Mesothelial cell of epicardium (in vitro differentiated cells): Measurements from ENCODE around the gene POU4F1. TPM values are rescaled to one million over a fixed set of nuclear protein-coding genes. Genes with fewer than 3 reads are reported as not detected.

Experiments
- DNase-seq, 2 experiments: peaks; one replicate each; pipeline ENCODE4 v3.0.0; 2021; ENCODE audit warnings: low spot score in 2 of 2; ENCODE audit not compliant: unreplicated experiment in 2 of 2
- H3K27ac Mint-ChIP-seq: 2 replicates; pipeline ENCODE4 v1.8.0; 2021; ENCODE audit warnings: mixed read lengths
- H3K27me3 Mint-ChIP-seq: 2 replicates; pipeline ENCODE4 v1.8.0; 2021; ENCODE audit warnings: low read depth, mixed read lengths
- H3K36me3 Mint-ChIP-seq: 2 replicates; pipeline ENCODE4 v1.8.0; 2021; ENCODE audit warnings: mixed read lengths
- H3K4me1 Mint-ChIP-seq: 2 replicates; pipeline ENCODE4 v1.8.0; 2021; ENCODE audit warnings: mixed read lengths
- H3K4me3 Mint-ChIP-seq: 2 replicates; pipeline ENCODE4 v1.8.0; 2021; ENCODE audit warnings: mild to moderate bottlenecking, moderate library complexity, mixed read lengths
- H3K9me3 Mint-ChIP-seq: 2 replicates; pipeline ENCODE4 v1.8.0; 2021; ENCODE audit warnings: mixed read lengths
- total RNA-seq: library from RNA; stranded (reverse); gene quantifications from 3 replicates; pipeline ENCODE4 v1.2.1, GENCODE V29; 2021
- TF ChIP-seq, protein P1 (sequence below): fragments of 200-600 bp; sonication (generic); IDR thresholded peaks from one replicate; pipeline ENCODE4 v1.5.0; 2021; ENCODE audit warnings: antibody characterized with exemption; ENCODE audit not compliant: unreplicated experiment

The POU4F1 gene
- total RNA-seq, 1 donor from 2014 or later, result not detected

DNA sequence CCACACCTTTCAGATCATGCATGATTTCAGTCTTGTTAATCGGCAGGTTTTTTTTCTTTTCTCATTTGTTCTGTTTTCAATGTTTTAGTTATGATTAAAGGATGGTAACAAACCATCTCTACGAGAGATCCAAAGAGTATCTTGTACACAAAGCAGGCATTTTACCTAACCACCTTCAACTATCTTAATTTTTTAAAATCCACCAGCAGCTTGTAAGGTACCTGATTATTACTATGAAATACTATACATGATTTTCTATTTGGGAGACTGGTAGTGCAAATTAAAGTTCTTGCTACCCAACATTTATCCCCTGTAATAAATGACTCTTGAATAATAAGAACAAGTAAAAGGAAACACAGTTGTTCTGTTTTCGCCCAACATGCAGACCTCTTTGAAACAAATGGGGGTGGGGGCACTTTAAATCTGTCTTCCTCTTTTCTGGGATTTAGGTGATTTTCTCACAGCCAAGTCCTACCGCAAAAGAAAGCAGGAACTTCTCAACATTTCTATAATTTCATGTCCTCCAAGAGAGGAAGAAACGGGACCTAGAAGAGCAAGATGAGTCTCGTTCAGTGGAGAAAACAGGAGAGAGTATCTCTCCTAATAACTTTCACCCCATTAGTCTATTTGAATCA lies 3.6 kb downstream of the POU4F1 start:
- Mint-ChIP-seq H3K4me3 (no peak overlapping the region), H3K27ac (no peak overlapping the region), H3K36me3 (no peaks in the 10 kb centered on the region), H3K4me1 (peaks cover 12% of the 10 kb centered on the region), H3K9me3 (no peaks in the 10 kb centered on the region), H3K27me3 (peaks cover 94% of the 10 kb centered on the region)
- TF ChIP-seq, protein P1, sequence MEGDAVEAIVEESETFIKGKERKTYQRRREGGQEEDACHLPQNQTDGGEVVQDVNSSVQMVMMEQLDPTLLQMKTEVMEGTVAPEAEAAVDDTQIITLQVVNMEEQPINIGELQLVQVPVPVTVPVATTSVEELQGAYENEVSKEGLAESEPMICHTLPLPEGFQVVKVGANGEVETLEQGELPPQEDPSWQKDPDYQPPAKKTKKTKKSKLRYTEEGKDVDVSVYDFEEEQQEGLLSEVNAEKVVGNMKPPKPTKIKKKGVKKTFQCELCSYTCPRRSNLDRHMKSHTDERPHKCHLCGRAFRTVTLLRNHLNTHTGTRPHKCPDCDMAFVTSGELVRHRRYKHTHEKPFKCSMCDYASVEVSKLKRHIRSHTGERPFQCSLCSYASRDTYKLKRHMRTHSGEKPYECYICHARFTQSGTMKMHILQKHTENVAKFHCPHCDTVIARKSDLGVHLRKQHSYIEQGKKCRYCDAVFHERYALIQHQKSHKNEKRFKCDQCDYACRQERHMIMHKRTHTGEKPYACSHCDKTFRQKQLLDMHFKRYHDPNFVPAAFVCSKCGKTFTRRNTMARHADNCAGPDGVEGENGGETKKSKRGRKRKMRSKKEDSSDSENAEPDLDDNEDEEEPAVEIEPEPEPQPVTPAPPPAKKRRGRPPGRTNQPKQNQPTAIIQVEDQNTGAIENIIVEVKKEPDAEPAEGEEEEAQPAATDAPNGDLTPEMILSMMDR, result no peak
- no peak for DNase-seq

DNA sequence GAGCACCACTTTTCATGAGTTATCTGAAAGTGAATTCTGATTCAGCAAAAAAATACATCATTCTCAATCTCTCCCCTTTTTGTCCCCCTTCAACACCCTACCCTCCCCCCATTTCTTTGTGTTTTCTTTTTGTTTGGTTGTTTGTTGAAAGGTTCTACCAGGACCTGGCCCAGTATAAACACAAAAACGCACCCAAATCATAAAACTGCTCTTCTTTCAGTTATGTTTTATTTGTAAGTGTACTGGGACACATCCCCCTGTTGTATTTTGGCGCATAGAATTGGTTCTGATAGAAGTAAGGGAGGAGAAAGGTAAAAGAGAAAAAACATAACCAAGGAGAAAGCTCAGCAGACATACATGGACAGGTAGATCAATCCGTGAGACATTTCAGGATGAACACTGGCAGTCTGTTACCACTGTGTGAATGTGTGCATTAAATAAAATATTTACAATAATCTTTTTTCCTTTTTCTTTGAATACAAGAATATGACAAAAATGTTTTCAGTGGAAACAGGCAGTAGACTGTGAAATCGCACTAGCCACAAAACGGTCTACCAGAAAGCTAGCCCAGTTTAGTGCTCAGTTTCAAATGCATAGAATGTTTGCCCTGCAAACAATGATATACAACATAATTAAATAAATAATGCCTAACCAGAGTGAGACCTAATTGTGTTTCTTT lies 4.2 kb downstream of the POU4F1 start:
- Mint-ChIP-seq H3K27ac (no peak overlapping the region), H3K36me3 (no peaks in the 10 kb centered on the region), H3K9me3 (no peaks in the 10 kb centered on the region), H3K27me3 (peaks cover 94% of the 10 kb centered on the region), H3K4me3 (no peak overlapping the region), H3K4me1 (peaks cover 12% of the 10 kb centered on the region)
- no peak for DNase-seq
- TF ChIP-seq, protein P1, result no peak

DNA sequence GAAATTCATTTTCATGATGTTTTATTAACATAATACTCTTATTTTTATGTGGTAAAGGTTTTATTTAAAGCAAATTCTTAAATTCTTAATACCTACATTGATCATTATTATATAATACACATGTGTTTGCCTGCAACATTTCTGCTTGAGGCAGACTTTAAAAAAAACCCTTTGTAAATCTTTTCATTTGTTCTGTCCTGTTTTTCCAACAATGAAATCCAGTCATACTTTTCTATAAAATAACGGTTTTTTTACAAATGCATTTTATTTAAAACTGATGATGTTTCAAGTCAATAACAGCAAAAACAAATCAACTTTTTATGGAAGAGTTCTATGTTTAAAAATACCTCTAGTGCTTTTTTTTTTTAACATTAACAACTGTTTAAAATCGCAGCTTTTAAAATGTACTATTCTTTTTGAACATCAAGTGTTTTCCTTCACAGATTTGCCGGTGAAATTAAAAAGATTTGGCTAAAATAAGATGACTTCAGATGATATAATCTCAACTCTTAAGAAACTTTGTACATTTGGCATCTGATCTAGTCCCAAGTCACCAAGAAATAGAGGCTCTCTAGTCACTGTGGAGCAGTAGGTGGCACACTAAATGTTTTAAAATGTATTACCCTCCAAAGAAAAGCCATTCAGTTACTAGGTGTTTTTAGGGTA lies 5.1 kb downstream of the POU4F1 start:
- Mint-ChIP-seq H3K36me3 (no peaks in the 10 kb centered on the region), H3K27ac (no peak overlapping the region), H3K27me3 (peaks cover 94% of the 10 kb centered on the region), H3K4me3 (no peak overlapping the region), H3K4me1 (peaks cover 10% of the 10 kb centered on the region), H3K9me3 (no peaks in the 10 kb centered on the region)
- TF ChIP-seq, protein P1, result no peak
- DNase-seq, result no peak

DNA sequence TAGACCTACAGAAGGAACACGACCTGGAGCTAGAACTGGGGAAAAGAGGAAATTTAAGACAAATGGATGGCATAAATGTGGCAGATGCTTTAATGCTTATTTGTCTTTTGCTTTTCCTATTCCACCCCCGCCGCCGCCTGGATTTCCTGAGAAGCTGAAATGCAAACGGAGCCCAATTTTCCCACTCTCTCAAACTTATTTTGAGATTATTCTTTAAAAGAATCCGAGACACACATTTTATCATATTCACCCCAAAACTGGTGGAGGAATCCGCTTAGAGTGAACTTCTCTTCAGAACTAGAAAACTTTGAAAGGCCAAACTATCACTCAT lies 5.8 kb downstream of the POU4F1 start:
- no peak for DNase-seq
- Mint-ChIP-seq H3K36me3 (no peaks in the 10 kb centered on the region), H3K4me3 (no peak overlapping the region), H3K27me3 (peaks cover 95% of the 10 kb centered on the region), H3K9me3 (no peaks in the 10 kb centered on the region), H3K4me1 (peaks cover 7% of the 10 kb centered on the region), H3K27ac (no peak overlapping the region)
- TF ChIP-seq, protein P1, result no peak

DNA sequence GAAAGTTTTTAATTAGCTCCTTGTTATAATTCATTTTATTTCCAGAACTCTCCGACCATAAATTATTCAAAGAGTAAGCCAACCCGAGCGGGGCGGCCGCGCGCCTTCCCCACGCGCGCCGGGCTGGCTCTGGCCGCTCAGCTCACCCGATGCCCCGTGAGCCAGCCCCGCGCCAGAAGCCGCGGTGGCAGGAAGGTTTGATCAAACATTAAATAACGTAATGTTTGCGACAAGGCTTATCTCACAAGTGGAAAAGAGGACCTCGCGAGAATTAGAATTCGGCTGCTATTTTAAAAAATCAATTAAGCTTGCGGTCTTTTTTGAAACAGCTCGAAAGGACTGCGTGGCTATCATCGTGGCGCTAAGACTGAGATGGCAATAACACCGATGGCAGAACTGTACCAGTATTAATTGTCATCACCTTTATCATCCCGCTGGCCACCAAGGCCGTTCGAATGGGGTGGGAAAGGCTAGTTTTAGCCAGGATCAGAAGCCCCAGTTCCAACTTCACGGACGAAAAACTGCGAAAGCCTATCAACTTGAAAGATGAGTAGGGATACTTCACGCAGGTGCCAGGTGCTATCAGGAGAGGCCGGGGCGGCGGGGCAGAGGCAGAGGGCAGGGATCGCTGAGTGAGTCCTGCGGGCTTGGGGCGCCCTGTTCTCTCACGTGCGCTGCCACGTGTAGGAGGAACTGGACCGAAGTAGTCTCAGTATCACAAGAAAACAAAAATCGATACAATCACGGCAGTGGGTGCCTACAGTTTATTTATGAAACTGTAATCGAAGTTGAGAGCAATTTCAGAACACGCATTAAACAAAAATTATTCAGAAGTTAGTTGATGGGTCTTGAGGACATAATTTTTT lies 6.4 kb downstream of the POU4F1 start:
- DNase-seq, result no peak
- TF ChIP-seq, protein P1, result no peak
- H3K4me1 Mint-ChIP-seq, result peaks cover 3% of the 10 kb centered on the region
- peaks cover 97% of the 10 kb centered on the region for H3K27me3 Mint-ChIP-seq
- no peak overlapping the region for H3K27ac Mint-ChIP-seq
- H3K36me3 Mint-ChIP-seq, result no peaks in the 10 kb centered on the region
- no peak overlapping the region for H3K4me3 Mint-ChIP-seq
- H3K9me3 Mint-ChIP-seq, result no peaks in the 10 kb centered on the region
